ENCODE results near the gene KIF19.

The KIF19 gene

DNA sequence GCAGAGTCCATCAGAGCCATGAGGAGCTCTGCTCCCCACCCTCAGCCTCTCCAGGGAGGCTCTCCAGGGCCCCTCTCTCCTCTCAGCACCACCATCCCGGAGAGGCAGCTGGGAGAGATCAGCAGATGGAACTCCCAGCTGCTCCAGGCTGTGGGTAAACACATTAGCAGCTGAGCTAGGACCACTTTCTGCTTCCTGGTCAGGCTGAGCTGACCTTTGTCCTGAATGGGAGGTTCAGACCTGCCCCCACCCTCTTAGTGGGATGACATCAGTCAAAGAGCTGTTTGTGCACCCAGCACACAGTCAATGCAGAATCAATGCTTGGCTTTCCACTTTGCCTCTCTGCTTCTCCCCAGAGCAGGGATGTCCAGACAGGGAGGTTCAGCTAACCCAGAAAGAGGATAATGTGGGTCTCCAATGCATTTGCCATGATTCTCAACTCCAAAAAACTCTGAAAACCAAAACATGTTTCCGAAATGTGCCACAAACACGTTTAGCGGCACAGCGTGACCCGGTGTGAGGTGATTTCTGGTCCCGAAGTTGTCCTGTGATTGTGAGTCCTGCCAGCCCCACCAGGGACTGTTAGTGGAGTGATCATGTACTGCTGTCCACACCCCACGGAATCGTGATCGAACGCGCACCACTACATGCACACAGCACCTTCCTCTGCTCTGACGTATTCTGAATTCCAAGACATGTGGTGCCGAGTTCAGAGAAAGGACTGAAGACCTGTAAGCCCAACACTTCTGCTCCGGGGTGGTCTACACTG lies 48.0 kb downstream of the KIF19 start:
- Histone ChIP-seq H2AFZ (ENCODE audit: low read length) (no peak overlapping the region), H3K9me2 (replicated peaks; ENCODE audit: low read depth, low read length) (no peaks in the 10 kb centered on the region), H3K36me3 (ENCODE audit: insufficient read depth, low read length) (no peaks in the 10 kb centered on the region), H3K9me3 (ENCODE audit: insufficient read depth, low read depth, low read length) (no peaks in the 10 kb centered on the region), H3K4me3 (ENCODE audit: low read length, poor library complexity, severe bottlenecking) (no peak overlapping the region), H3F3A (ENCODE audit: low read depth) (no peaks in the 10 kb centered on the region), H3K27me3 (ENCODE audit: insufficient read depth, low read length, poor library complexity, severe bottlenecking) (no peaks in the 10 kb centered on the region), H4K20me1 (ENCODE audit: insufficient read depth, low read length, poor library complexity, severe bottlenecking) (no peaks in the 10 kb centered on the region), H3K4me2 (ENCODE audit: low read depth, low read length, poor library complexity, severe bottlenecking) (no peak overlapping the region), H3K79me2 (ENCODE audit: insufficient read depth, low read length) (no peaks in the 10 kb centered on the region), H3K9ac (ENCODE audit: low read depth, low read length, poor library complexity, severe bottlenecking) (no peak overlapping the region), H3K4me1 (ENCODE audit: insufficient read depth, low read length, poor library complexity, severe bottlenecking) (no peaks in the 10 kb centered on the region)
- TF ChIP-seq, protein P1, sequence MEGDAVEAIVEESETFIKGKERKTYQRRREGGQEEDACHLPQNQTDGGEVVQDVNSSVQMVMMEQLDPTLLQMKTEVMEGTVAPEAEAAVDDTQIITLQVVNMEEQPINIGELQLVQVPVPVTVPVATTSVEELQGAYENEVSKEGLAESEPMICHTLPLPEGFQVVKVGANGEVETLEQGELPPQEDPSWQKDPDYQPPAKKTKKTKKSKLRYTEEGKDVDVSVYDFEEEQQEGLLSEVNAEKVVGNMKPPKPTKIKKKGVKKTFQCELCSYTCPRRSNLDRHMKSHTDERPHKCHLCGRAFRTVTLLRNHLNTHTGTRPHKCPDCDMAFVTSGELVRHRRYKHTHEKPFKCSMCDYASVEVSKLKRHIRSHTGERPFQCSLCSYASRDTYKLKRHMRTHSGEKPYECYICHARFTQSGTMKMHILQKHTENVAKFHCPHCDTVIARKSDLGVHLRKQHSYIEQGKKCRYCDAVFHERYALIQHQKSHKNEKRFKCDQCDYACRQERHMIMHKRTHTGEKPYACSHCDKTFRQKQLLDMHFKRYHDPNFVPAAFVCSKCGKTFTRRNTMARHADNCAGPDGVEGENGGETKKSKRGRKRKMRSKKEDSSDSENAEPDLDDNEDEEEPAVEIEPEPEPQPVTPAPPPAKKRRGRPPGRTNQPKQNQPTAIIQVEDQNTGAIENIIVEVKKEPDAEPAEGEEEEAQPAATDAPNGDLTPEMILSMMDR (conservative IDR thresholded peaks at IDR 0.05; ENCODE audit: low read length), result no peak
- TF ChIP-seq EZH2phosphoT487 (IDR thresholded peaks at IDR 0.05; ENCODE audit: borderline replicate concordance), result no peak

DNA sequence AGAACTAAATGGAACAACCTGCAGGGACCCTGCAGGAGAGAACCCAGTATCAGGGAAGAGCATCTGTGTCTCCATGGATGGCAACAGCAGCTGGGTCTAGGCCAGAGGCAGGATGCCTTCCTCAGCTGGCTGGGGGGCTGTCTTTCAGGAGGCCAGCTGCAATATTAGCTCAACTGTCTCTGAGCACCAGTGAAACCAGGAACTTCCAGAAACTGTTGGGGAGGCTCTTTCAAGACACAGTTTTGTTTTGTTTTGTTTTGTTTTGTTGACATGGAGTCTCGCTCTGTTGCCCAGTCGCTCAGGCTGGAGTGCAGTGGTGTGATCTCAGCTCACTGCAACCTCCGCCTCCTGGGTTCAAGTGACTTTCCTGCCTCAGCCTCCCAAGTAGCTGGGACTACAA lies 48.8 kb downstream of the KIF19 start:
- no peaks in the 10 kb centered on the region for H4K20me1 ChIP-seq (ENCODE audit: insufficient read depth, low read length, poor library complexity, severe bottlenecking)
- H3K36me3 ChIP-seq (ENCODE audit: insufficient read depth, low read length), result no peaks in the 10 kb centered on the region
- H3K4me1 ChIP-seq (ENCODE audit: insufficient read depth, low read length, poor library complexity, severe bottlenecking), result peaks cover 4% of the 10 kb centered on the region
- H3K4me3 ChIP-seq (ENCODE audit: low read length, poor library complexity, severe bottlenecking), result no peak overlapping the region
- no peak overlapping the region for H3K9ac ChIP-seq (ENCODE audit: low read depth, low read length, poor library complexity, severe bottlenecking)
- H3K9me2 ChIP-seq (replicated peaks; ENCODE audit: low read depth, low read length), result no peaks in the 10 kb centered on the region
- no peaks in the 10 kb centered on the region for H3K9me3 ChIP-seq (ENCODE audit: insufficient read depth, low read depth, low read length)
- no peak overlapping the region for H2AFZ ChIP-seq (ENCODE audit: low read length)
- no peaks in the 10 kb centered on the region for H3F3A ChIP-seq (ENCODE audit: low read depth)
- no peaks in the 10 kb centered on the region for H3K79me2 ChIP-seq (ENCODE audit: insufficient read depth, low read length)
- H3K27me3 ChIP-seq (ENCODE audit: insufficient read depth, low read length, poor library complexity, severe bottlenecking), result no peaks in the 10 kb centered on the region
- no peak overlapping the region for H3K4me2 ChIP-seq (ENCODE audit: low read depth, low read length, poor library complexity, severe bottlenecking)
- no peak for TF ChIP-seq EZH2phosphoT487 (IDR thresholded peaks at IDR 0.05; ENCODE audit: borderline replicate concordance)
- TF ChIP-seq, protein P1 (conservative IDR thresholded peaks at IDR 0.05; ENCODE audit: low read length), result no peak

DNA sequence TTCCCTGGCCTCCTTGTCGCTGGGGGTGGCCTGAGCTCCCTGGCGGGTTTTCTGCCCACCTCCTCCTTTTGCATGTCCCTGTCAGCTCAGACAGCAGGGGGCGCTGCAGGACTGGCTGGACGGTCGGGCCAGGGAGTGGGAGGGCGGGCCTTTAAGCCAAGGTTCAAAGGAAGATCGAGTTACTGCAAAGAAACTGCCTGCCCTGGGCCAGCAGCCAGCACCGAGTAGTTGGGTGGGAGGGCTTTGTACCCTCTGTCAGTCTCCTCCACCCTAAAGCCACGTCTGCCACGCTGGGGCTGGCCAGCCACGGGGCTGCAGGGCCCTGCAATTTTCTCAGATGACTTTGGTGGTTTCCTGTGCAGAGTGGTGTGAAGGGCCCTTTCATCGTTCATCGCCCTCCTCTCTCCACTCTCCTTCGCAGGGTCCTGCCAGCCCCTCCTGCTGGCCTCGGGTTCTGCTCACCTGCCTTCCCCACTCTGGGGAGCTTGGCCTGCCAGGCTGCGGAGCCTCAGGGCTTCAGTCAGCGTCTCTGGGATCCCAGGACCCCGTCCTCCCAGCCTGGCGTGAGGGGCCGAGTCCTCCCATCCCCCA lies 53.6 kb downstream of the KIF19 start:
- H2AFZ ChIP-seq (ENCODE audit: low read length), result no peak overlapping the region
- no peak overlapping the region for H3K9ac ChIP-seq (ENCODE audit: low read depth, low read length, poor library complexity, severe bottlenecking)

More for the DNA sequence above, 53.6 kb downstream of the KIF19 start:
- Histone ChIP-seq H3K36me3 (ENCODE audit: insufficient read depth, low read length) (no peaks in the 10 kb centered on the region), H3K9me2 (replicated peaks; ENCODE audit: low read depth, low read length) (no peaks in the 10 kb centered on the region), H3F3A (ENCODE audit: low read depth) (no peaks in the 10 kb centered on the region), H3K27me3 (ENCODE audit: insufficient read depth, low read length, poor library complexity, severe bottlenecking) (no peaks in the 10 kb centered on the region), H4K20me1 (ENCODE audit: insufficient read depth, low read length, poor library complexity, severe bottlenecking) (no peaks in the 10 kb centered on the region), H3K79me2 (ENCODE audit: insufficient read depth, low read length) (no peaks in the 10 kb centered on the region), H3K4me1 (ENCODE audit: insufficient read depth, low read length, poor library complexity, severe bottlenecking) (peaks cover 12% of the 10 kb centered on the region), H3K4me2 (ENCODE audit: low read depth, low read length, poor library complexity, severe bottlenecking) (peak overlapping the region; percentile 67), H3K9me3 (ENCODE audit: insufficient read depth, low read depth, low read length) (no peaks in the 10 kb centered on the region), H3K4me3 (ENCODE audit: low read length, poor library complexity, severe bottlenecking) (peak overlapping the region; percentile 45)
- no peak for TF ChIP-seq EZH2phosphoT487 (IDR thresholded peaks at IDR 0.05; ENCODE audit: borderline replicate concordance)
- TF ChIP-seq, protein P1 (conservative IDR thresholded peaks at IDR 0.05; ENCODE audit: low read length), result peak; percentile 92
